D721Med (cell line): ENCODE results near the gene GNPTAB.

ENCODE experiments used
- DNase-seq: peaks from one replicate; pipeline ENCODE4 v3.0.0; 2011; ENCODE audit warnings: low spot score; ENCODE audit not compliant: insufficient read length
- FAIRE-seq: peaks from 2 replicates; lab custom pipeline; 2011; peaks lifted over from hg19 to GRCh38; lab: Jason Lieb, UNC
- CTCF ChIP-seq: IDR thresholded peaks from 2 replicates; pipeline ENCODE4 v1.5.1; 2012; ENCODE audit warnings: mild to moderate bottlenecking, control low read depth; ENCODE audit not compliant: insufficient read depth; ENCODE audit errors: missing control alignments

The GNPTAB gene

DNA sequence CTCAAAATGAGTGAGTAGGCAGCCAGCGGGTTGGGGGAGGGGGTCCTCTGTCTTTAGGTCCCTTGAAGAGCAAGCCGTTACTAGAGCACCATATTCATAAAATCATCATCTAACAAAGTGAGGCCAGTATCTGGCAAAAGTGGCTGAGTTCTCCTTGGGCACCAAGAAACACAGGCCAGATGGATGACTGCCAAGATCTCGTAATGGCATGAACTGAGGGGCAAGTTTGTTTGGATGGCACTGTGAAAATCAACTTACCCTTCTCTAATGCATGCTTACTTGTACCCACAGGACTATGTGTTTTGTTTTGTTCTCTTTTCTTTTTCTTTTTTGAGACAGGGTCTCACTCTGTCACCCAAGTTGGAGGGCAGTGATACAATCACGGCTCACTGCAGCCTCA is 41.6 kb downstream of the GNPTAB start:
- no peak for FAIRE-seq
- DNase-seq = no peak
- TF ChIP-seq CTCF = no peak

DNA sequence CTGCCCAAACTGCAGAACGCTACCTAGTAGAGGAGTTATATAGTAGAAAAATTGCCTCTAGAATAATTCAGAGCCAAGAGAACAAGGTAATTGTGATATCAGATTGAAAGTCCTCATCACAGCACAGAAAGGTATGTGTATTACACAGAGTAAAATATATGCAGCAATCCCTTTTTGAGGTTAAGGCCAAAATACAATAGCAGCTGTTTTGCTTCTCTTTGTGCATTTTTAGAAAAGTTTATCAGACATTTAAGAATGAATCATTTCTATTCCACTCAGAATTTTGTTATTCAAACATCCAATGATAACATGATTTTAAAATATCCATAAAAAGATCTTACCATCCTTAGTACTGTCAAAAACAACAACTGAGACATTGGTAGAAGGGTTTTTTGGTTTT is 45.1 kb downstream of the GNPTAB start:
- FAIRE-seq (no peak), DNase-seq (no peak)
- no peak for TF ChIP-seq CTCF

- no peak for TF ChIP-seq CTCF
- DNase-seq (no peak), FAIRE-seq (no peak)
Observed at GRCh38 chr12:101784376-101784775, 46.4 kb downstream of the GNPTAB start.

DNA sequence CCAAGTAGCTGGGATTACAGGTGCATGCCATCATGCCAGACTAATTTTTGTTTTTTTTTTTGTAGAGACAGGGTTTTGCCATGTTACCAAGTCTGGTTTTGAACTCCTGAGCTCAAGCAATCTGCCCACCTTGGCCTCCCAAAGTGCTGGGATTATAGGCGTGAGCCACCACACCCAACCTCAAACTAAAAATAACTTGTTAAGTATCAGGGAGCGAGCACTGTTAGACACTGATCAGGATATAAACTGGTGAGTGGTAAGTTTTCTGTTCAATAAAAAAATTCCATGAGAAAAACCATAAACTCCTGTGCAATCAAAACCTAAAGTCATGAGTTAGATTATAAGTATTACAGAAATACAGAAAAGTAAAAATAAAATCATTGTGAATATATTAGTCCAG is 46.9 kb downstream of the GNPTAB start:
- no peak for TF ChIP-seq CTCF
- FAIRE-seq (no peak), DNase-seq (no peak)

- no peak for FAIRE-seq
- no peak for TF ChIP-seq CTCF
- DNase-seq = no peak
Observed at GRCh38 chr12:101783150-101783549, 47.6 kb downstream of the GNPTAB start.

- FAIRE-seq = no peak
Observed at GRCh38 chr12:101782273-101782731, 48.5 kb downstream of the GNPTAB start.

More at GRCh38 chr12:101782273-101782731, 48.5 kb downstream of the GNPTAB start:
- DNase-seq = no peak
- no peak for TF ChIP-seq CTCF
